K562 (cell line): ENCODE measurements around the gene DENND1A. TPM values are rescaled to one million over a fixed set of nuclear protein-coding genes. Genes with fewer than 3 reads are reported as not detected.

Source experiments
- ATF1 ChIP-seq, 2 experiments: fragments of 450-650 bp in 1 of 2; IDR thresholded peaks; 2 replicates each; pipeline ENCODE4 v1.6.1; 2016; ENCODE audit warnings: missing compliant biosample characterization in 1 of 2, missing genetic modification characterization in 1 of 2
- BCOR ChIP-seq: fragments of 450-650 bp; IDR thresholded peaks from 2 replicates; pipeline ENCODE4 v1.6.1; 2016
- EHMT2 ChIP-seq: fragments of 450-650 bp; IDR thresholded peaks from 2 replicates; pipeline ENCODE4 v1.6.1; 2018; ENCODE audit warnings: antibody characterized with exemption
- FOXA3 ChIP-seq, 2 experiments: fragments of 450-650 bp in 1 of 2; sonication (generic) in 1 of 2; formaldehyde crosslinking; IDR thresholded peaks in 1 of 2; conservative IDR thresholded peaks in 1 of 2; 2 replicates each; pipeline versions ENCODE4 v1.4.0 to v1.8.0; 2020 to 2022; ENCODE audit warnings: mild to moderate bottlenecking in 2 of 2, missing genetic modification reagents in 1 of 2
- GABPB2 ChIP-seq: fragments of 250-450 bp; sonication (Bioruptor Pico); conservative IDR thresholded peaks from 2 replicates; pipeline ENCODE4 v1.5.1; 2021; ENCODE audit warnings: mild to moderate bottlenecking
- KLF13 ChIP-seq: fragments of 450-650 bp; IDR thresholded peaks from 2 replicates; pipeline ENCODE4 v1.6.1; 2016; ENCODE audit warnings: missing genetic modification characterization, low read depth, mild to moderate bottlenecking, missing compliant biosample characterization, moderate library complexity, borderline replicate concordance
- MYC ChIP-seq, 2 experiments: fragments of 250-450 bp in 1 of 2; sonication (Bioruptor Pico) in 1 of 2; IDR thresholded peaks; 2 replicates each; pipeline versions ENCODE4 v1.5.1 to v1.6.1; 2012 to 2021; ENCODE audit warnings: low read depth in 2 of 2, borderline replicate concordance in 1 of 2, improper control_type of control experiment in 1 of 2, low read length in 1 of 2, mild to moderate bottlenecking in 1 of 2, moderate library complexity in 1 of 2
- NCOA1 ChIP-seq: fragments of 450-650 bp; IDR thresholded peaks from 2 replicates; pipeline ENCODE4 v1.6.1; 2016; ENCODE audit warnings: low read depth
- NRF1 ChIP-seq, 2 experiments: fragments of 450-650 bp; IDR thresholded peaks in 1 of 2; conservative IDR thresholded peaks in 1 of 2; 2 replicates each; pipeline ENCODE4 v1.6.1; 2014; ENCODE audit warnings: mild to moderate bottlenecking in 2 of 2
- TEAD1 ChIP-seq, 2 experiments: fragments of 450-650 bp in 1 of 2; sonication (generic) in 1 of 2; formaldehyde crosslinking; IDR thresholded peaks; 2 replicates each; pipeline versions ENCODE4 v1.4.0 to v1.8.0; 2020 to 2022; ENCODE audit warnings: mild to moderate bottlenecking in 2 of 2, missing genetic modification reagents in 1 of 2
- polyA plus RNA-seq, 8 experiments: library from polyadenylated mRNA; depleted of rRNA in 4 of 8; stranded (reverse) in 5 of 8; unstranded in 3 of 8; fragments of >200 nt; fragmentation: Nextera tagmentation in 2 of 8; fragmentation: Illumina TruSeq in 1 of 8; extraction: Ambion mirVana in 2 of 8; extraction: Trizol in 1 of 8; gene quantifications; 2 replicates each; pipeline versions ENCODE4 v1.2.1 to v1.2.3, GENCODE V29; 2011 to 2014; ENCODE audit warnings: inconsistent platforms in 1 of 8, missing spikeins in 1 of 8
- total RNA-seq, 7 experiments: library from RNA; depleted of rRNA in 6 of 7; stranded (reverse); fragments of >200 nt in 6 of 7; fragmentation: Illumina TruSeq in 2 of 7; extraction: Trizol in 2 of 7; gene quantifications; 2 replicates each; pipeline versions ENCODE4 v1.2.1 to v1.2.3, GENCODE V29; 2011 to 2021; ENCODE audit warnings: low replicate concordance in 1 of 7
- TF ChIP-seq, protein P1 (sequence below): fragments of 250-450 bp; sonication (Bioruptor Pico); IDR thresholded peaks from 2 replicates; pipeline ENCODE4 v1.4.0; 2020; ENCODE audit warnings: mild to moderate bottlenecking, moderate library complexity

Gene DENND1A
- total and polyA plus RNA-seq, 9 of the 15 experiments (the other 6 are each of a cell fraction or from before 2014, with no cell fraction given) = 7.6 to 29.5 (median 15.7) TPM

DNA sequence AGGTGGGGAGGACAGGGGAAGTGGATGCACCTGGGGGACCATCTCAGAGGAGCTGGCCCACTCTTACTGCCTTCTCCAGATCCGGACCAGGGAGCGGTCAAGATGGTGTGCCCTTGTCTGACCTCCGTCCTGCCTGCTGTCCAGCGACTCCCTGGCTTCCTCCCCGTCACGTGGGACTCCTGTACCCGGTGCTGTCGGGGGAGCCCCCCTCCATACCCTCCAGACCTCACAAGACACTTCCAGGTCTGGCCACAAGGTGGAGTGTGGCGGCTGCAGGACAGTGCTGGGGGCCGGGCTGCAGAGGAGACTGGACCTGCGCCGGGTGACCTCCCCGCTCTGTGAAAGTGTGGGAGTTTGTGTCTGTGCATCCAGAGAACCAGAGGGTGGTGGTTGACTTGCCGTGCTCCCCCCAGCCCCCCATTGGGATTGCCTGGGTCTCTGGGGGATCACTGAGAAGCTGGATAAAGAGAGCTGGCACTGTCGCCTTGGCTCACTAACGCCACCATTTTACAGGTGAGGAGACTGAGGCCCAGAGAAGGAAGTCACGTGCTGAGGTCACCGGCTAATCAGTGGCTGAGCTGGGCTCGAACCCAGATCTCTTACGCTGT lies 575.8 kb downstream of the DENND1A start (continued):
- peak in 1 of 2 experiments; percentile 27; a peak in 1 of 4 replicates for TF ChIP-seq FOXA3 (CRISPR knock-in tag; conservative IDR thresholded peaks at IDR 0.05 in 1 of 2, IDR thresholded peaks at IDR 0.05 in 1 of 2)
- TF ChIP-seq MYC (IDR thresholded peaks at IDR 0.05; ENCODE audit: low read depth, low read length) = no peak
- no peak for TF ChIP-seq MYC (CRISPR knock-in tag; IDR thresholded peaks at IDR 0.05; ENCODE audit: borderline replicate concordance, low read depth)
- peak; percentile 92 for TF ChIP-seq BCOR
- TF ChIP-seq KLF13 (tag) = 0 out of 2 replicates have a peak, but pooled peaks have one; percentile 19
- no peak for TF ChIP-seq GABPB2 (CRISPR knock-in tag)
- TF ChIP-seq, protein P1, sequence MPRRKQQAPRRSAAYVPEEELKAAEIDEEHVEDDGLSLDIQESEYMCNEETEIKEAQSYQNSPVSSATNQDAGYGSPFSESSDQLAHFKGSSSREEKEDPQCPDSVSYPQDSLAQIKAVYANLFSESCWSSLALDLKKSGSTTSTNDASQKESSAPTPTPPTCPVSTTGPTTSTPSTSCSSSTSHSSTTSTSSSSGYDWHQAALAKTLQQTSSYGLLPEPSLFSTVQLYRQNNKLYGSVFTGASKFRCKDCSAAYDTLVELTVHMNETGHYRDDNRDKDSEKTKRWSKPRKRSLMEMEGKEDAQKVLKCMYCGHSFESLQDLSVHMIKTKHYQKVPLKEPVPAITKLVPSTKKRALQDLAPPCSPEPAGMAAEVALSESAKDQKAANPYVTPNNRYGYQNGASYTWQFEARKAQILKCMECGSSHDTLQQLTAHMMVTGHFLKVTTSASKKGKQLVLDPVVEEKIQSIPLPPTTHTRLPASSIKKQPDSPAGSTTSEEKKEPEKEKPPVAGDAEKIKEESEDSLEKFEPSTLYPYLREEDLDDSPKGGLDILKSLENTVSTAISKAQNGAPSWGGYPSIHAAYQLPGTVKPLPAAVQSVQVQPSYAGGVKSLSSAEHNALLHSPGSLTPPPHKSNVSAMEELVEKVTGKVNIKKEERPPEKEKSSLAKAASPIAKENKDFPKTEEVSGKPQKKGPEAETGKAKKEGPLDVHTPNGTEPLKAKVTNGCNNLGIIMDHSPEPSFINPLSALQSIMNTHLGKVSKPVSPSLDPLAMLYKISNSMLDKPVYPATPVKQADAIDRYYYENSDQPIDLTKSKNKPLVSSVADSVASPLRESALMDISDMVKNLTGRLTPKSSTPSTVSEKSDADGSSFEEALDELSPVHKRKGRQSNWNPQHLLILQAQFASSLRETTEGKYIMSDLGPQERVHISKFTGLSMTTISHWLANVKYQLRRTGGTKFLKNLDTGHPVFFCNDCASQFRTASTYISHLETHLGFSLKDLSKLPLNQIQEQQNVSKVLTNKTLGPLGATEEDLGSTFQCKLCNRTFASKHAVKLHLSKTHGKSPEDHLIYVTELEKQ (CRISPR knock-in tag) = no peak
- no peak for TF ChIP-seq EHMT2
- TF ChIP-seq TEAD1 (CRISPR knock-in tag; IDR thresholded peaks at IDR 0.05) = peak in 1 of 2 experiments; percentile 84; a peak in 1 of 4 replicates
- TF ChIP-seq NCOA1 = no peak
- TF ChIP-seq ATF1 (CRISPR knock-in tag; IDR thresholded peaks at IDR 0.05) = no peak
- peak; percentile 33 for TF ChIP-seq ATF1 (tag; IDR thresholded peaks at IDR 0.05)
- peak; percentile 72 to 79 for TF ChIP-seq NRF1 (conservative IDR thresholded peaks at IDR 0.05 in 1 of 2, IDR thresholded peaks at IDR 0.05 in 1 of 2)
